NCI-H446 treated with DMSO at 0.1 percent for 48 hours (cell line): Measurements from ENCODE around the gene CACNG7.

Experiments used
- DNase-seq: peaks from one replicate; lab custom pipeline; 2025; lab: John Stamatoyannopoulos, UW

Gene CACNG7

GRCh38 chr19:53957448-53958167 is 48.5 kb downstream of the CACNG7 start:
- DNase-seq, result no peak

GRCh38 chr19:53958168-53958571 is 49.1 kb downstream of the CACNG7 start:
- no peak for DNase-seq

- DNase-seq, result no peak
Measured at GRCh38 chr19:53958823-53959757, 50.0 kb downstream of the CACNG7 start.

GRCh38 chr19:53960187-53960586 is 51.1 kb downstream of the CACNG7 start:
- no peak for DNase-seq

GRCh38 chr19:53960886-53961285 is 51.8 kb downstream of the CACNG7 start:
- DNase-seq, result no peak

GRCh38 chr19:53961523-53962356 is 52.7 kb downstream of the CACNG7 start:
- no peak for DNase-seq

- no peak for DNase-seq
Measured at GRCh38 chr19:53962887-53963431, 53.9 kb downstream of the CACNG7 start, which contains the start of gene CACNG8. CACNG8 (plus strand) TSS chr19:53962937.

GRCh38 chr19:53965091-53965490 is 56.0 kb downstream of the CACNG7 start:
- DNase-seq, result no peak

GRCh38 chr19:53966931-53967330 is 57.9 kb downstream of the CACNG7 start:
- DNase-seq, result no peak

- no peak for DNase-seq
Measured at GRCh38 chr19:53969366-53969765, 60.3 kb downstream of the CACNG7 start.

- no peak for DNase-seq
Measured at GRCh38 chr19:53971673-53972072, 62.6 kb downstream of the CACNG7 start.

- DNase-seq, result peak; percentile 10
Measured at GRCh38 chr19:53977429-53977990, 68.4 kb downstream of the CACNG7 start.

GRCh38 chr19:53977991-53978731 is 69.1 kb downstream of the CACNG7 start:
- DNase-seq, result no peak

- DNase-seq, result no peak
Measured at GRCh38 chr19:53978975-53979801, 70.1 kb downstream of the CACNG7 start.

- no peak for DNase-seq
Measured at GRCh38 chr19:53980539-53981375, 71.7 kb downstream of the CACNG7 start.

- DNase-seq, result no peak
Measured at GRCh38 chr19:53981376-53981951, 72.4 kb downstream of the CACNG7 start.

- no peak for DNase-seq
Measured at GRCh38 chr19:53982001-53982451, 72.9 kb downstream of the CACNG7 start.

- DNase-seq, result no peak
Measured at GRCh38 chr19:53982611-53983010, 73.5 kb downstream of the CACNG7 start.
